TTC549 (cell line): ENCODE data around the gene FADS3.

Source experiments
- FAIRE-seq: peaks from 2 replicates; lab custom pipeline; 2012; peaks lifted over from hg19 to GRCh38; lab: Jason Lieb, UNC

The FADS3 gene

GRCh38 chr11:61891331-61892084 is at the start of gene FADS3:
TSS of gene FADS3 (minus strand) at chr11:61891545. CDS start at chr11:61891381, 164 bp downstream.
- FAIRE-seq, result no peak

GRCh38 chr11:61940466-61940865 is 49.1 kb upstream of the FADS3 start:
- FAIRE-seq, result no peak

- no peak for FAIRE-seq
Measured at GRCh38 chr11:61935861-61936260, 44.5 kb upstream of the FADS3 start.

- FAIRE-seq, result no peak
Measured at GRCh38 chr11:61930933-61931332, 39.6 kb upstream of the FADS3 start.

GRCh38 chr11:61928606-61929005 is 37.3 kb upstream of the FADS3 start:
- FAIRE-seq, result no peak

GRCh38 chr11:61927501-61927900 is 36.2 kb upstream of the FADS3 start:
- no peak for FAIRE-seq

GRCh38 chr11:61926235-61926634 is 34.9 kb upstream of the FADS3 start:
- FAIRE-seq, result no peak

- FAIRE-seq, result no peak
Measured at GRCh38 chr11:61925736-61926135, 34.4 kb upstream of the FADS3 start.

- no peak for FAIRE-seq
Measured at GRCh38 chr11:61924064-61924455, 32.7 kb upstream of the FADS3 start.

- FAIRE-seq, result no peak
Measured at GRCh38 chr11:61923166-61924063, 32.1 kb upstream of the FADS3 start.

- no peak for FAIRE-seq
Measured at GRCh38 chr11:61922539-61922938, 31.2 kb upstream of the FADS3 start.

- FAIRE-seq, result no peak
Measured at GRCh38 chr11:61921446-61921845, 30.1 kb upstream of the FADS3 start.

- no peak for FAIRE-seq
Measured at GRCh38 chr11:61919705-61920631, 28.6 kb upstream of the FADS3 start.

- FAIRE-seq, result no peak
Measured at GRCh38 chr11:61918938-61919704, 27.8 kb upstream of the FADS3 start.

- no peak for FAIRE-seq
Measured at GRCh38 chr11:61918251-61918937, 27.0 kb upstream of the FADS3 start.

- FAIRE-seq, result no peak
Measured at GRCh38 chr11:61917334-61918109, 26.2 kb upstream of the FADS3 start, which contains the start of gene RAB3IL1. TSS of gene RAB3IL1 (minus strand) at chr11:61917566. CDS start at chr11:61917367, 199 bp downstream.

- no peak for FAIRE-seq
Measured at GRCh38 chr11:61916737-61917333, 25.5 kb upstream of the FADS3 start.

GRCh38 chr11:61914471-61915171 is 23.3 kb upstream of the FADS3 start:
- no peak for FAIRE-seq
